ENCODE measurements around the gene CRYZ.

- no peak for TF ChIP-seq CTCF (IDR thresholded peaks at IDR 0.05)
- TF ChIP-seq POLR2AphosphoS5 (IDR thresholded peaks at IDR 0.05) = no peak
- TF ChIP-seq EP300 (IDR thresholded peaks at IDR 0.05) = no peak
Observed at GRCh38 chr1:74729741-74730478, 2.9 kb downstream of the CRYZ start.
